ENCODE data around the gene ZNF594.
"Not testable (repeated sequence)": the region's sequence is repeated elsewhere in the genome, so short reads cannot be mapped to it uniquely, and the experiment has no call there.

DNA sequence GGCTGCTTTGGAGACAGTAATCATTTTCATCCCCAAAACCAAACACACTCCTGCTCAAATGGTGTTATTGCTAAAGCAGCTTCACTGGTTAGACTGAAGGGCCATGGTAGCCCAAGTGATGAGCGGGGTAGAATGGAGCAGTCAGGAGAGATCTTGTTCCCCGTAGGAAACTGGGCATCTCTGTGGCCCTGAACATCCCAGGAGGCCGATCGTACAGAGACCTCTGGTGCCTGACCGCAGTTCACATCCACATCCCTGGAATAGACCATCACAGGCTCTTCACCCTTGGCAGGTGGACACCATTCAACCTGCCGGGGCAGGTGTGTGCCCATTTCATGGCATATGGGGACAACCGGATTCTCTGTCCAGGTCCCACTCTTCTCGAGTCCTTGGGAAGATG is 61.9 kb downstream of the ZNF594 start:
- TF ChIP-seq, protein P1, sequence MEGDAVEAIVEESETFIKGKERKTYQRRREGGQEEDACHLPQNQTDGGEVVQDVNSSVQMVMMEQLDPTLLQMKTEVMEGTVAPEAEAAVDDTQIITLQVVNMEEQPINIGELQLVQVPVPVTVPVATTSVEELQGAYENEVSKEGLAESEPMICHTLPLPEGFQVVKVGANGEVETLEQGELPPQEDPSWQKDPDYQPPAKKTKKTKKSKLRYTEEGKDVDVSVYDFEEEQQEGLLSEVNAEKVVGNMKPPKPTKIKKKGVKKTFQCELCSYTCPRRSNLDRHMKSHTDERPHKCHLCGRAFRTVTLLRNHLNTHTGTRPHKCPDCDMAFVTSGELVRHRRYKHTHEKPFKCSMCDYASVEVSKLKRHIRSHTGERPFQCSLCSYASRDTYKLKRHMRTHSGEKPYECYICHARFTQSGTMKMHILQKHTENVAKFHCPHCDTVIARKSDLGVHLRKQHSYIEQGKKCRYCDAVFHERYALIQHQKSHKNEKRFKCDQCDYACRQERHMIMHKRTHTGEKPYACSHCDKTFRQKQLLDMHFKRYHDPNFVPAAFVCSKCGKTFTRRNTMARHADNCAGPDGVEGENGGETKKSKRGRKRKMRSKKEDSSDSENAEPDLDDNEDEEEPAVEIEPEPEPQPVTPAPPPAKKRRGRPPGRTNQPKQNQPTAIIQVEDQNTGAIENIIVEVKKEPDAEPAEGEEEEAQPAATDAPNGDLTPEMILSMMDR (IDR thresholded peaks at IDR 0.05; ENCODE audit: low read length), result not testable (repeated sequence)
- TF ChIP-seq EZH2phosphoT487 (IDR thresholded peaks at IDR 0.05; ENCODE audit: low read length); EZH2 (optimal IDR thresholded peaks at IDR 0.05; ENCODE audit: low read depth, low read length): not testable (repeated sequence)
